ENCODE measurements around the gene SNX24.

- no peak for TF ChIP-seq CTCF (IDR thresholded peaks at IDR 0.05)
- no peak for TF ChIP-seq POLR2A (IDR thresholded peaks at IDR 0.05)
Measured at GRCh38 chr5:122978068-122978467, 132.7 kb downstream of the SNX24 start.

All from right lobe of liver (tissue), 4 donors.